Stimulated activated CD8-positive, alpha-beta memory T cell treated with anti-CD3 and anti-CD28 coated beads, Interleukin-4, amount 100 ng/mL, for 24 hours (primary cell): ENCODE data around the gene PRKACG.

Source experiments
- DNase-seq: peaks from one replicate; pipeline ENCODE4 v3.0.0-alpha.2; 2020; ENCODE audit warnings: low read depth

The PRKACG gene

GRCh38 chr9:68981789-68982188 lies 32.1 kb downstream of the PRKACG start:
- no peak for DNase-seq

GRCh38 chr9:68980341-68980914 lies 33.5 kb downstream of the PRKACG start:
- DNase-seq = no peak

- DNase-seq = no peak
Observed at GRCh38 chr9:68979538-68980314, 34.2 kb downstream of the PRKACG start.

GRCh38 chr9:68978501-68978900 lies 35.4 kb downstream of the PRKACG start:
- no peak for DNase-seq

GRCh38 chr9:68978066-68978465 lies 35.8 kb downstream of the PRKACG start:
- no peak for DNase-seq

- no peak for DNase-seq
Observed at GRCh38 chr9:68975365-68976043, 38.4 kb downstream of the PRKACG start.

- DNase-seq = no peak
Observed at GRCh38 chr9:68974901-68975300, 39.0 kb downstream of the PRKACG start.

- no peak for DNase-seq
Observed at GRCh38 chr9:68974431-68974830, 39.5 kb downstream of the PRKACG start.

- DNase-seq = no peak
Observed at GRCh38 chr9:68973619-68974018, 40.3 kb downstream of the PRKACG start.

- DNase-seq = no peak
Observed at GRCh38 chr9:68970151-68970550, 43.8 kb downstream of the PRKACG start.

- no peak for DNase-seq
Observed at GRCh38 chr9:68969538-68969937, 44.4 kb downstream of the PRKACG start.

- DNase-seq = no peak
Observed at GRCh38 chr9:68967800-68968199, 46.1 kb downstream of the PRKACG start.

- DNase-seq = no peak
Observed at GRCh38 chr9:68966496-68966944, 47.4 kb downstream of the PRKACG start.

GRCh38 chr9:68964765-68965164 lies 49.1 kb downstream of the PRKACG start:
- no peak for DNase-seq

- no peak for DNase-seq
Observed at GRCh38 chr9:68964102-68964541, 49.8 kb downstream of the PRKACG start.

GRCh38 chr9:68963416-68963815 lies 50.5 kb downstream of the PRKACG start:
- no peak for DNase-seq
